Esophagus (tissue), 2 donors: ENCODE data around the gene WNT2B. TPM values are rescaled to one million over a fixed set of nuclear protein-coding genes. Genes with fewer than 3 reads are reported as not detected.
A peak's percentile ranks its signal among the peaks of the same experiment; 100 is the strongest.

Source experiments
- H3K27ac ChIP-seq, 2 donors: one replicate each; pipeline ENCODE4 v1.5.1; 2013; ENCODE audit warnings: low read depth in 2 of 2, mild to moderate bottlenecking in 2 of 2, inconsistent platforms in 1 of 2, low read length in 1 of 2, moderate library complexity in 1 of 2
- H3K27me3 ChIP-seq, 2 donors: one replicate each; pipeline ENCODE4 v1.6.1; 2013; ENCODE audit warnings: low read length in 2 of 2, control low read depth in 1 of 2, mild to moderate bottlenecking in 1 of 2; ENCODE audit not compliant: insufficient read depth in 2 of 2, control insufficient read depth in 1 of 2
- H3K36me3 ChIP-seq, 2 donors: one replicate each; pipeline ENCODE4 v1.6.1; 2013; ENCODE audit warnings: low read length in 1 of 2; ENCODE audit not compliant: control insufficient read depth in 2 of 2, insufficient read depth in 2 of 2
- H3K4me1 ChIP-seq, 2 donors: one replicate each; pipeline ENCODE4 v1.6.1; 2013; ENCODE audit warnings: low read length in 1 of 2; ENCODE audit not compliant: control insufficient read depth in 2 of 2, insufficient read depth in 2 of 2
- H3K4me3 ChIP-seq, 2 donors: one replicate each; pipeline ENCODE4 v1.5.1; 2013; ENCODE audit warnings: low read length in 2 of 2, mild to moderate bottlenecking in 2 of 2, low read depth in 1 of 2, moderate library complexity in 1 of 2
- H3K9me3 ChIP-seq, 2 donors: one replicate each; pipeline ENCODE4 v1.6.1; 2013; ENCODE audit warnings: mild to moderate bottlenecking in 2 of 2, low read depth in 1 of 2, low read length in 1 of 2, moderate library complexity in 1 of 2; ENCODE audit not compliant: control insufficient read depth in 2 of 2, insufficient read depth in 1 of 2
- WGBS, 2 donors: extraction: QIAGEN DNeasy Blood & Tissue Kit; methylation state at CpG; one replicate each; pipeline ENCODE4 v1.1.7; 2013; 5-methylcytosine and 5-hydroxymethylcytosine counted together
- polyA plus RNA-seq, 2 donors: library from polyadenylated mRNA; stranded (reverse); fragments of 200-250 nt; gene quantifications; one replicate each; pipeline ENCODE4 v1.2.3, GENCODE V29; 2013
- donor health status: healthy with polysubstance abuse.
- donor health status: Bipolar disorder and iron deficiency.

Gene WNT2B
- polyA plus RNA-seq, 2 donors, result 2.2 to 3.2 TPM

DNA sequence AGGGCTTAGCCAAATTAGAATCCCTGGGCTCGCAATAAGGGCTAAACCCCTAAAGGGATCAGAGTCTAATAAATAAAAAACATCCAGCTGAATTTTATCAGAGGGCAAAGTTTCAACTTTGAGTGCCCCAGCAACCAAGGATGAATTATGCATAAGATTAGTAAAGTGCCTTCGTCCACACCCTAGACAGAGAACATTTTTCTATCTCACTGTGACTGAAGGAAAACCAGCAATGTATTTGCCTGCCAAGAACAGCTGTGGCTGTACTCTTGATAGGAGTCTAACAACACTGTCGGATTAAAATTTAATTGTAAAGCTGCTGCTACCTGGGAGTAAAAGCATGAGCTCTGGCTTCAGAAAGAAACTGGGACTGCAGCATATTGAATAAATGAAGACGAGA, 23.3 kb downstream of the WNT2B start:
- H3K4me1 ChIP-seq, result no peaks in the 10 kb centered on the region
- no peaks in the 10 kb centered on the region for H3K27me3 ChIP-seq
- 52% methylated on average over 4 of the region's 4 CpGs for WGBS, 2 donors
- H3K4me3 ChIP-seq, result no peak overlapping the region
- H3K36me3 ChIP-seq, result peaks cover 2 to 3% of the 10 kb centered on the region in 2 donors
- peak overlapping the region; percentile 26 to 38 for H3K27ac ChIP-seq
- no peaks in the 10 kb centered on the region for H3K9me3 ChIP-seq

- Histone ChIP-seq H3K27ac (no peak overlapping the region), H3K36me3 (no peaks in the 10 kb centered on the region), H3K27me3 (no peaks in the 10 kb centered on the region), H3K4me3 (no peak overlapping the region), H3K9me3 (no peaks in the 10 kb centered on the region), H3K4me1 (no peaks in the 10 kb centered on the region)
- 90 to 94% methylated on average over 6 of the region's 6 CpGs for WGBS, 2 donors
These were observed 24.3 kb downstream of the WNT2B start for GRCh38 chr1:112533029-112533428.

DNA sequence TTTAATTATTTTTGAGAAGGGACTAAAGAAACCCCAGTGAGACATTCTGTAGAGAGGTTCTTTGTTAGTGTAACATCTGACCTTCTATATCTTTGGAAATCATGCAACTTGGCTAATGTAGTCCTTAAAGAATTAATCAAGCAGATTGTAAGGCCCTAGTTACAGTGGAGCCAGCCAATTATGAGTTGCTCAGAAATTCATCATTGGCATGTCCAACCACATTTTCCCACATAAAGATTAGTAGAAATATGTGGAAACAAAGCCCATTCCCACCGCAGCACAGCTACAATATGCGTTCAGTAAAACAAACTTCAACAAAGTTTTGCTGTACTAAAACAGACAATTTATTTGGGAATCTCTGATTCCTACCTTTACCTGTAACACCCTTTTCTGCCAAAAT, 27.8 kb downstream of the WNT2B start:
- Histone ChIP-seq H3K4me3 (no peak overlapping the region), H3K36me3 (no peaks in the 10 kb centered on the region), H3K4me1 (no peaks in the 10 kb centered on the region), H3K27ac (no peak overlapping the region), H3K27me3 (no peaks in the 10 kb centered on the region), H3K9me3 (no peaks in the 10 kb centered on the region)
- WGBS, 2 donors, result 58 to 61% methylated on average over 2 of the region's 2 CpGs

DNA sequence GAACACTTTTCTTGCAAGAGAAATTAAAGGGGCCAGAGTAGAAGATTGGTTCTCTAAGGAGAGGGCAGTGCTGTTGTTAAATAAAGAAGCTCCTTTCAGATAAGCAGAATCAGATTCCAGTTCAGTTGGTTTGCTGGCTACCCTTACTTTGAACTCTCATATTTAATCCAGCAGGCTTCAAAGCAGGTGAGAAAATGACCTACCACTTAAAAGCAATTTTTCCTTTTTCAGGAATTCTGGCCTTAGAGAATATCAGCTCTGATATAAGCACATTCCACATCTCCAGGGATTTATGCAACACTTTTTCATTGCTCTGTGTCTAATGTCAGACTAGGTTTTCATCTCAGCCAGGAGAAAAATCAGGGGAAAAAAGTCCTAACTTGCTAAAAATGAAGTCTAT, 28.7 kb downstream of the WNT2B start:
- Histone ChIP-seq H3K4me3 (no peak overlapping the region), H3K27ac (no peak overlapping the region), H3K4me1 (no peaks in the 10 kb centered on the region), H3K9me3 (no peaks in the 10 kb centered on the region), H3K27me3 (no peaks in the 10 kb centered on the region), H3K36me3 (no peaks in the 10 kb centered on the region)

DNA sequence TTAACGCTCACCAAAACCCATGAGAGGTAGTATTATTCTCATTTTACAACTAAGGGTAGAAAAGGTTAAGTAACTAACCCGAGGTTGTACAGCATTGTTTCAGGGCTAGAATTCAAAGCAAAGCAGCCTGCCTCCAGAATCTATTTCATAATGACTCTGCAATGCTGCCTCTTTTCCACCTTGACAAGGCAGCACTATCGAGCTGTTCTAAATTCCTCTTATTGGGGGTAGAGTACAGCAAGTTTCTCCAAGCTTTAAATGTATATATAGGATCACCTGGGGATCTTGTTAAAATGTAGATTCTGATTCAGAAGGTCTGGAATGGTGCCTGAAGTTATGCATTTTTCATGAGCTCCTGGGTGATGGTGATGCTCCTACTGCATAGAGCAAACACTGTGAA, 30.1 kb downstream of the WNT2B start:
- H3K4me1 ChIP-seq, result no peaks in the 10 kb centered on the region
- H3K9me3 ChIP-seq, result no peaks in the 10 kb centered on the region
- 87 to 91% methylated on average over 3 of the region's 3 CpGs for WGBS, 2 donors
- no peak overlapping the region for H3K27ac ChIP-seq
- H3K4me3 ChIP-seq, result no peak overlapping the region
- no peaks in the 10 kb centered on the region for H3K36me3 ChIP-seq
- H3K27me3 ChIP-seq, result no peaks in the 10 kb centered on the region

GRCh38 chr1:112540226-112540794, 31.5 kb downstream of the WNT2B start:
- no peaks in the 10 kb centered on the region for H3K4me1 ChIP-seq
- WGBS, 2 donors, result 56 to 63% methylated on average over 1 of the region's 1 CpG
- no peaks in the 10 kb centered on the region for H3K36me3 ChIP-seq
- no peak overlapping the region for H3K4me3 ChIP-seq
- no peaks in the 10 kb centered on the region for H3K9me3 ChIP-seq
- no peak overlapping the region for H3K27ac ChIP-seq
- H3K27me3 ChIP-seq, result no peaks in the 10 kb centered on the region

- no peaks in the 10 kb centered on the region for H3K4me1 ChIP-seq
- no peaks in the 10 kb centered on the region for H3K27me3 ChIP-seq
- no peak overlapping the region for H3K27ac ChIP-seq
- WGBS, 2 donors, result 53 to 95% methylated on average over 1 of the region's 1 CpG
- H3K4me3 ChIP-seq, result no peak overlapping the region
- H3K9me3 ChIP-seq, result no peaks in the 10 kb centered on the region
- no peaks in the 10 kb centered on the region for H3K36me3 ChIP-seq
These were observed 32.5 kb downstream of the WNT2B start for GRCh38 chr1:112541299-112541698.

- H3K9me3 ChIP-seq, result no peaks in the 10 kb centered on the region
- no peak overlapping the region for H3K27ac ChIP-seq
- H3K27me3 ChIP-seq, result no peaks in the 10 kb centered on the region
- H3K36me3 ChIP-seq, result no peaks in the 10 kb centered on the region
- 90 to 97% methylated on average over 9 of the region's 9 CpGs for WGBS, 2 donors
- no peak overlapping the region for H3K4me3 ChIP-seq
- H3K4me1 ChIP-seq, result no peaks in the 10 kb centered on the region
These were observed 33.6 kb downstream of the WNT2B start for GRCh38 chr1:112542206-112542973.

- peak overlapping the region; percentile 60 to 75 for H3K27ac ChIP-seq
- no peaks in the 10 kb centered on the region for H3K9me3 ChIP-seq
- no peaks in the 10 kb centered on the region for H3K27me3 ChIP-seq
- no peaks in the 10 kb centered on the region for H3K36me3 ChIP-seq
- WGBS, 2 donors, result 29 to 42% methylated on average over 1 of the region's 1 CpG
- no peaks in the 10 kb centered on the region for H3K4me1 ChIP-seq
- H3K4me3 ChIP-seq, result no peak overlapping the region
These were observed 35.4 kb downstream of the WNT2B start for GRCh38 chr1:112544011-112544688.
